CD4-positive, alpha-beta T cell treated with Interleukin-6 at 100 ng/mL for 8 hours (primary cell): Measurements from ENCODE around the gene ATG13.

Experiments used
- DNase-seq: peaks from one replicate; pipeline ENCODE4 v3.0.0-alpha.2; 2020; ENCODE audit warnings: mixed read lengths, low spot score

Gene ATG13

GRCh38 chr11:46676436-46677158, 59.2 kb downstream of the ATG13 start:
- DNase-seq = no peak

GRCh38 chr11:46677169-46677568, 59.8 kb downstream of the ATG13 start:
- DNase-seq = no peak

- no peak for DNase-seq
Measured at GRCh38 chr11:46677991-46678740, 60.8 kb downstream of the ATG13 start.

GRCh38 chr11:46678741-46679130, 61.4 kb downstream of the ATG13 start:
- no peak for DNase-seq

GRCh38 chr11:46679241-46680163, 62.1 kb downstream of the ATG13 start:
- DNase-seq = no peak

- no peak for DNase-seq
Measured at GRCh38 chr11:46680164-46680760, 62.9 kb downstream of the ATG13 start.

GRCh38 chr11:46680815-46681214, 63.5 kb downstream of the ATG13 start:
- no peak for DNase-seq

- no peak for DNase-seq
Measured at GRCh38 chr11:46681814-46682213, 64.5 kb downstream of the ATG13 start.

- DNase-seq = no peak
Measured at GRCh38 chr11:46682773-46683752, 65.7 kb downstream of the ATG13 start.

GRCh38 chr11:46684367-46684766, 67.0 kb downstream of the ATG13 start:
- DNase-seq = no peak

- no peak for DNase-seq
Measured at GRCh38 chr11:46686886-46687795, 69.8 kb downstream of the ATG13 start.

GRCh38 chr11:46690702-46691101, 73.3 kb downstream of the ATG13 start:
- no peak for DNase-seq

- DNase-seq = no peak
Measured at GRCh38 chr11:46692450-46692849, 75.1 kb downstream of the ATG13 start.

- no peak for DNase-seq
Measured at GRCh38 chr11:46693597-46694012, 76.3 kb downstream of the ATG13 start.

- DNase-seq = no peak
Measured at GRCh38 chr11:46694072-46694471, 76.7 kb downstream of the ATG13 start.

GRCh38 chr11:46694607-46695006, 77.3 kb downstream of the ATG13 start:
- DNase-seq = no peak

GRCh38 chr11:46695345-46696211, 78.2 kb downstream of the ATG13 start:
- no peak for DNase-seq

- no peak for DNase-seq
Measured at GRCh38 chr11:46696212-46696558, 78.8 kb downstream of the ATG13 start.

GRCh38 chr11:46697303-46697702, 80.0 kb downstream of the ATG13 start:
- DNase-seq = no peak
